Sigmoid colon (tissue), 7 donors: ENCODE data around the gene ACP7. TPM values are rescaled to one million over a fixed set of nuclear protein-coding genes. Genes with fewer than 3 reads are reported as not detected.

Source experiments
- DNase-seq: peaks from one replicate; pipeline ENCODE4 v3.0.0-alpha.2; 2019
- H3K27ac ChIP-seq, 4 donors: fragments of 200-600 bp; sonication (generic); one replicate each; pipeline ENCODE4 v1.5.1; 2016 to 2019; ENCODE audit warnings: mild to moderate bottlenecking in 1 of 4
- H3K27me3 ChIP-seq, 3 donors: fragments of 200-600 bp; sonication (generic); one replicate each; pipeline ENCODE4 v1.5.1; 2019; ENCODE audit warnings: mild to moderate bottlenecking in 1 of 3
- H3K36me3 ChIP-seq, 4 donors: fragments of 200-600 bp; sonication (generic); one replicate each; pipeline ENCODE4 v1.5.1; 2016 to 2019
- H3K4me1 ChIP-seq, 4 donors: fragments of 200-600 bp; sonication (generic); one replicate each; pipeline ENCODE4 v1.5.1; 2017 to 2019
- H3K4me3 ChIP-seq, 4 donors: fragments of 200-600 bp; sonication (generic); one replicate each; pipeline ENCODE4 v1.5.1; 2017 to 2019; ENCODE audit warnings: mild to moderate bottlenecking in 2 of 4, moderate library complexity in 1 of 4
- H3K9me3 ChIP-seq, 4 donors: fragments of 200-600 bp in 3 of 4; sonication (generic) in 3 of 4; one replicate each; pipeline versions ENCODE4 v1.5.1 to v1.6.1; 2013 to 2019
- CTCF ChIP-seq, 4 experiments: fragments of 450-650 bp in 3 of 4; fragments of 200-600 bp in 1 of 4; IDR thresholded peaks; one replicate each; pipeline ENCODE4 v1.5.1; 2016 to 2019; ENCODE audit warnings: antibody characterized with exemption in 4 of 4, mild to moderate bottlenecking in 3 of 4, moderate library complexity in 2 of 4
- EP300 ChIP-seq, 4 donors: sonication (generic); formaldehyde crosslinking; IDR thresholded peaks; one replicate each; pipeline ENCODE4 v1.6.1; 2017; ENCODE audit warnings: antibody characterized with exemption in 4 of 4
- POLR2A ChIP-seq, 2 donors: fragments of 450-650 bp; IDR thresholded peaks; one replicate each; pipeline ENCODE4 v1.6.1; 2016; ENCODE audit warnings: antibody characterized with exemption in 2 of 2, mild to moderate bottlenecking in 2 of 2, moderate library complexity in 2 of 2
- POLR2AphosphoS5 ChIP-seq, 4 donors: sonication (generic); formaldehyde crosslinking; IDR thresholded peaks; one replicate each; pipeline ENCODE4 v1.6.1; 2017; ENCODE audit warnings: antibody characterized with exemption in 4 of 4
- WGBS, 2 donors: extraction: QIAGEN DNeasy Blood & Tissue Kit; methylation state at CpG; one replicate each; pipeline ENCODE4 v1.1.7; 2013; 5-methylcytosine and 5-hydroxymethylcytosine counted together
- intact Hi-C: fragments of 100-400 bp; cut with DNase I; formaldehyde crosslinking; loops from one replicate; pipeline ENCODE4 v1.15.1; 2023
- polyA plus RNA-seq, 3 donors: library from polyadenylated mRNA; stranded (reverse); fragments of 200-250 nt; gene quantifications; one replicate each; pipeline ENCODE4 v1.2.3, GENCODE V29; 2013
- total RNA-seq, 4 donors: library from RNA; depleted of rRNA; stranded (reverse); fragments of >200 nt; gene quantifications; one replicate each; pipeline ENCODE4 v1.1.0, GENCODE V29; 2016
- donor health status: healthy with polysubstance abuse.
- donor health status: Bipolar disorder and iron deficiency.
- donor health status: healthy.

ACP7 gene
- total and polyA plus RNA-seq, 7 donors = not detected

DNA sequence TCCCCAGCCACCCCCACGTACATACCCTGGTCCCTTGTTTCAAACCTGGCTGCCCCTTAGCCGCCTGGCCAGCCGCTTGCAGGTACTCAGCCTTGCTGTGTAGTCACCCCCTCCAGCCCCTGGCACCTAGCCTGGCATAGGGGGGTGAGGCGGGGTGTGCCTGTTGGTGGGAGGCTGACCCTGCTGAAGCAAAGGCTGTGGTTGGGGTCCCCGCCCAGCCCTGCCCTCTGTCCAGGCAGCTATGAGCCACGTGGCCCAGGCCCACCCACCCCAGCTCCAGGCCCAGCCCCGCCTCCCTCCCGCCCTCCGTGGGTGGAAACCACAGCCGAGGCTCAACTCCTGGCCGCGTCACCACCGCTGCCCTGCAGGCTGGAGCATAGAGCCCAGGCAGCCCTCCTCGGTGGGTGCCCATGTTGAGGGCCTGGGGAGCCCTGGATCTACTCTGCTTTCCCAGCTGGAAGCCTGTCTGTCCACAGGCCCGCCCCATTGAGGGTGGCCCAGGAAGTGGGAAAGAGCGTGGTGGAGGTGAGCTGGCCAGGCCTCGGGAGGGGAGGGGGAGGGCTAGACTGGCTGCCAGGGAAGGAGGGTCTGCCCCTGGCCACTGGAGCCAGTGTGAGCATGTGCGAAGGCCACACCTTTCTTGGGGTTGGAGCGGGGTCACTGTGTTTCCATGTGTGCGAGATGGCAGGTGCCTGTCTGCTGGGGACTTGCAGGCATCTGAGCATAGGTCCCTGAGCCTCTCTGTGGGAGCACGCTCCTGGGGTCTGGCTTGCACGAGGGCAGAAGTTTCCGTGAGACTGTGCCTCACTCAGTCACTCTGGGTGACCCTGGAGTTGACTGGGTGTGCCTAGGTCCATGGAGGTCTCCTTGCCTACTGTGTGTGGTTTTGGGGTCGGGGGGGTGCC lies 72.4 kb downstream of the ACP7 start:
- Histone ChIP-seq H3K36me3 (peaks cover 0 to 5% (median 0%) of the 10 kb centered on the region in 4 donors), H3K9me3 (no peaks in the 10 kb centered on the region), H3K27ac (peak overlapping the region in 1 of 4 donors; percentile 11), H3K4me1 (peaks cover 0 to 63% (median 58%) of the 10 kb centered on the region in 4 donors), H3K4me3 (no peak overlapping the region), H3K27me3 (no peaks in the 10 kb centered on the region)
- intact Hi-C loops = no loop called here
- WGBS, 2 donors = 34 to 57% methylated on average over 24 of the region's 24 CpGs
- no peak for TF ChIP-seq EP300 (IDR thresholded peaks at IDR 0.05)
- TF ChIP-seq POLR2A (IDR thresholded peaks at IDR 0.05) = no peak
- no peak for TF ChIP-seq CTCF (IDR thresholded peaks at IDR 0.05)
- no peak for TF ChIP-seq POLR2AphosphoS5 (IDR thresholded peaks at IDR 0.05)
- no peak for DNase-seq

DNA sequence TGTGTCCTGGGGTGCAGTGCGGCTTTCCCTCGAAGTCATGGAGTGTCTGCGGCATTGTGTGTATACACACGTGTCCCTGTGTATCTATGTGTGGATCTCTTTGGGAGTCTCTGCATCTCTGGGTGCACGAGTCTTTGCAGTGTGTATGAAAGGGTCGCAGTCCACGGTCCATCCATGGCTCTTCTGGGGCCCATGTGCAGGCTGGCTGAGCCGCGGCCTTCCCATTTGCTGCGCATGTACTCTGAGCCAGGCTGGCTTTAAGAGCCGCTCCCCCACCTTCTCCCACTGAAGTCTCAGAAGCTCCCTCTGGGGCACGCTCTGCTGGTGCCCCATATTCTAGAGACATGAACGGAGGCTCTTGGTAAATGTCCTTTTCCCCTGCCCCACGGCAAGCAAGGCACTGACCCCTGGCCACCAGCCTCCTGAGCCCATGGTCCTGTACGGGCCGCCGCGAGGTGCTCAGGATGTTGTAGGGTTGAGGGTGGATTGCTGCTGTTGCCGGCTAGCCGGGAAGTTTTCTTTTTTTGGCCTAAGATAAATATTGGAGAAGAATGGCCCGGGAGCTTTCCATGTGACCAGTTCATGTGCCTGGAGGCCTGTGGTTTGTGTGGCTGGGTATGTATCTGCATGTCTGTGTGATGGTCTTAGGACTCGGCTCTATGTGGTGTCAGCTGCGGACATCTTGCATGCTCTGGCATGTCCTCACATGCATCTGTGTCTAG lies 73.3 kb downstream of the ACP7 start:
- no peak overlapping the region for H3K4me3 ChIP-seq
- 78 to 81% methylated on average over 23 of the region's 23 CpGs for WGBS, 2 donors
- H3K27ac ChIP-seq = peak overlapping the region in 1 of 4 donors; percentile 8
- H3K4me1 ChIP-seq = peaks cover 0 to 65% (median 59%) of the 10 kb centered on the region in 4 donors
- H3K36me3 ChIP-seq = peaks cover 0 to 5% (median 0%) of the 10 kb centered on the region in 4 donors
- no peak for TF ChIP-seq POLR2AphosphoS5 (IDR thresholded peaks at IDR 0.05)
- no peak for TF ChIP-seq POLR2A (IDR thresholded peaks at IDR 0.05)
- no peak for TF ChIP-seq EP300 (IDR thresholded peaks at IDR 0.05)
- no peak for TF ChIP-seq CTCF (IDR thresholded peaks at IDR 0.05)
- no peaks in the 10 kb centered on the region for H3K9me3 ChIP-seq
- no peak for DNase-seq
- no peaks in the 10 kb centered on the region for H3K27me3 ChIP-seq
- intact Hi-C loops = no loop called here

DNA sequence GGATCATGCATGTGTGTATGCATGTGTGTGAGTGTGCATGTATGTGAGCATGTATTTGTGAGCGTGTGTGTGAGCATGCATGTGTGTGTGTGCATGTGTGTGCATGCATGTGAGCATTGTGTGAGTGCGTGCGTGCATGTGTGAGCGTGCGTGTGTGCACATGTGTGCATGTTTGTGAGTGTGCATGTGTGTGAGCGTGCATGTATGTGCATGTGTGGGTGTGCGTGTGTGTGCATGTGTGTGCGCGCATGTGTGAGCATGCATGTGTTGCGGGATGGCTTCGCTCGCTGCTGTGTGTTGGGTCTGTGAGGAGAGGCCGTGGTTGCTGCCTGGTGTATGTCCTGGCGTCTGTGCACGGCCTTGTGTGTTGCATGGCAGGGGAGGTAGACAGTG lies 73.8 kb downstream of the ACP7 start:
- peaks cover 0 to 5% (median 0%) of the 10 kb centered on the region in 4 donors for H3K36me3 ChIP-seq
- no peak overlapping the region for H3K4me3 ChIP-seq
- 94 to 95% methylated on average over 15 of the region's 15 CpGs for WGBS, 2 donors
- H3K27me3 ChIP-seq = no peaks in the 10 kb centered on the region
- intact Hi-C loops = no loop called here
- DNase-seq = no peak
- no peak overlapping the region for H3K27ac ChIP-seq
- no peaks in the 10 kb centered on the region for H3K9me3 ChIP-seq
- peaks cover 0 to 65% (median 59%) of the 10 kb centered on the region in 4 donors for H3K4me1 ChIP-seq
- TF ChIP-seq POLR2A (IDR thresholded peaks at IDR 0.05) (no peak), CTCF (IDR thresholded peaks at IDR 0.05) (no peak), EP300 (IDR thresholded peaks at IDR 0.05) (no peak), POLR2AphosphoS5 (IDR thresholded peaks at IDR 0.05) (no peak)

DNA sequence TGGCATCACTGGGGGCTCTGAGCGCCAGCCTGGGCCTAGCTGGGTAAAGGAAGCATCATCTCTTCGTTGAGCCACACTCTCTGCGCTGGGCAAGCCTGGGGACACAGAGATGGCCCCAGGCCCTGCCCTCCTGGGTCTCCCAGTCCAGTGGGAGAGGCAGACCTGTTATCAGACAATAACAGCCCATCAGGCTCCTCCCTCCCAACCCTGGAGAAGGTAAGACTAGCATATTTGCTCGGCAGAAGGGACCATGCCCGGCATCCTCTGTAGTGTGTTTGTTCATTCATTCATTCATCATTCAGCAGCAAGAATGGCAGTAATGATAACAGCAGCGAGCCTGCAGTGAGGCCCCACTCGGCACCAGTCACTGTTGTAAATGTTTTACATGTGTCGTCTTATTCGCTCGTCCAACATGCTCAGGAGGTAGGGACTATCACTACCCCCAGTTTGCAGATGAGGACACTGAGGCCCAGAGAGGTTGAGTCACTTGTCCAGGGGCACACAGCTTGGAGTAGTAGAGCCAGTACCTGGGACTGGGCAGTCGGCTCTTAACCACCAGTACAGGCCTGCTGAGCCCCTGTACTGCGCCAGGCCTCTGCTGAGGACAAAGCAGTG lies 74.6 kb downstream of the ACP7 start:
- TF ChIP-seq EP300 (IDR thresholded peaks at IDR 0.05) = no peak
- TF ChIP-seq POLR2A (IDR thresholded peaks at IDR 0.05) = no peak
- TF ChIP-seq POLR2AphosphoS5 (IDR thresholded peaks at IDR 0.05) = no peak
- no peak for TF ChIP-seq CTCF (IDR thresholded peaks at IDR 0.05)
- intact Hi-C loops = no loop called here
- no peaks in the 10 kb centered on the region for H3K9me3 ChIP-seq
- peaks cover 0 to 65% (median 59%) of the 10 kb centered on the region in 4 donors for H3K4me1 ChIP-seq
- peaks cover 0 to 5% (median 0%) of the 10 kb centered on the region in 4 donors for H3K36me3 ChIP-seq
- DNase-seq = no peak
- no peak overlapping the region for H3K4me3 ChIP-seq
- no peak overlapping the region for H3K27ac ChIP-seq
- 72 to 87% methylated on average over 12 of the region's 12 CpGs for WGBS, 2 donors
- no peaks in the 10 kb centered on the region for H3K27me3 ChIP-seq
